Suprapubic skin (tissue), 4 donors: ENCODE data around the gene PTPN22. TPM values are rescaled to one million over a fixed set of nuclear protein-coding genes. Genes with fewer than 3 reads are reported as not detected.

Experiments
- DNase-seq, 2 donors: peaks; one replicate each; pipeline ENCODE4 v3.0.0-alpha.2; 2019; ENCODE audit warnings: low spot score in 2 of 2
- H3K27ac ChIP-seq: fragments of 200-600 bp; sonication (generic); one replicate; pipeline ENCODE4 v1.5.1; 2019
- H3K27me3 ChIP-seq: fragments of 200-600 bp; sonication (generic); one replicate; pipeline ENCODE4 v1.5.1; 2019
- H3K36me3 ChIP-seq: fragments of 200-600 bp; sonication (generic); one replicate; pipeline ENCODE4 v1.5.1; 2019
- H3K4me1 ChIP-seq: fragments of 200-600 bp; sonication (generic); one replicate; pipeline ENCODE4 v1.5.1; 2019
- H3K4me3 ChIP-seq: fragments of 200-600 bp; sonication (generic); one replicate; pipeline ENCODE4 v1.5.1; 2019; ENCODE audit warnings: mild to moderate bottlenecking
- H3K9me3 ChIP-seq: fragments of 200-600 bp; sonication (generic); one replicate; pipeline ENCODE4 v1.5.1; 2019
- EP300 ChIP-seq: sonication (generic); formaldehyde crosslinking; IDR thresholded peaks from one replicate; pipeline ENCODE4 v1.6.1; 2017; ENCODE audit warnings: antibody characterized with exemption
- POLR2A ChIP-seq, 2 donors: fragments of 450-650 bp; IDR thresholded peaks; one replicate each; pipeline ENCODE4 v1.6.1; 2017; ENCODE audit warnings: antibody characterized with exemption in 2 of 2, mild to moderate bottlenecking in 2 of 2, moderate library complexity in 2 of 2
- POLR2AphosphoS5 ChIP-seq, 3 donors: sonication (generic); formaldehyde crosslinking; IDR thresholded peaks; one replicate each; pipeline ENCODE4 v1.6.1; 2017; ENCODE audit warnings: antibody characterized with exemption in 3 of 3
- WGBS: methylation state at CpG from one replicate; pipeline ENCODE4 v1.1.5; 2018; 5-methylcytosine and 5-hydroxymethylcytosine counted together
- total RNA-seq, 4 donors: library from RNA; depleted of rRNA; stranded (reverse); fragments of >200 nt; gene quantifications; one replicate each; pipeline ENCODE4 v1.1.0, GENCODE V29; 2016
- TF ChIP-seq, protein P1 (sequence below), 2 donors: fragments of 200-600 bp in 1 of 2; fragments of 450-650 bp in 1 of 2; sonication (generic) in 1 of 2; IDR thresholded peaks; one replicate each; pipeline ENCODE4 v1.5.1; 2016 to 2019; ENCODE audit warnings: antibody characterized with exemption in 2 of 2, mild to moderate bottlenecking in 1 of 2, moderate library complexity in 1 of 2

The PTPN22 gene
- total RNA-seq: 1 to 10 TPM in 1 of 4 donors, under 1 TPM in 3; 0.34 to 1.7 (median 0.77) TPM

- WGBS: 68% methylated on average over 4 of the region's 4 CpGs
- Histone ChIP-seq H3K27me3 (no peaks in the 10 kb centered on the region), H3K27ac (peak within 1 kb of the TSS; percentile 51), H3K4me1 (peaks cover 12% of the 10 kb centered on the region), H3K9me3 (no peaks in the 10 kb centered on the region), H3K36me3 (no peaks in the 10 kb centered on the region), H3K4me3 (no peak within 1 kb of the TSS)
- DNase-seq: no peak
- TF ChIP-seq, protein P1, sequence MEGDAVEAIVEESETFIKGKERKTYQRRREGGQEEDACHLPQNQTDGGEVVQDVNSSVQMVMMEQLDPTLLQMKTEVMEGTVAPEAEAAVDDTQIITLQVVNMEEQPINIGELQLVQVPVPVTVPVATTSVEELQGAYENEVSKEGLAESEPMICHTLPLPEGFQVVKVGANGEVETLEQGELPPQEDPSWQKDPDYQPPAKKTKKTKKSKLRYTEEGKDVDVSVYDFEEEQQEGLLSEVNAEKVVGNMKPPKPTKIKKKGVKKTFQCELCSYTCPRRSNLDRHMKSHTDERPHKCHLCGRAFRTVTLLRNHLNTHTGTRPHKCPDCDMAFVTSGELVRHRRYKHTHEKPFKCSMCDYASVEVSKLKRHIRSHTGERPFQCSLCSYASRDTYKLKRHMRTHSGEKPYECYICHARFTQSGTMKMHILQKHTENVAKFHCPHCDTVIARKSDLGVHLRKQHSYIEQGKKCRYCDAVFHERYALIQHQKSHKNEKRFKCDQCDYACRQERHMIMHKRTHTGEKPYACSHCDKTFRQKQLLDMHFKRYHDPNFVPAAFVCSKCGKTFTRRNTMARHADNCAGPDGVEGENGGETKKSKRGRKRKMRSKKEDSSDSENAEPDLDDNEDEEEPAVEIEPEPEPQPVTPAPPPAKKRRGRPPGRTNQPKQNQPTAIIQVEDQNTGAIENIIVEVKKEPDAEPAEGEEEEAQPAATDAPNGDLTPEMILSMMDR (IDR thresholded peaks at IDR 0.05): no peak
- no peak for TF ChIP-seq POLR2AphosphoS5 (IDR thresholded peaks at IDR 0.05)
- no peak for TF ChIP-seq EP300
- no peak for TF ChIP-seq POLR2A (IDR thresholded peaks at IDR 0.05)
Measured at GRCh38 chr1:113871597-113872113, at the start of gene PTPN22. Gene PTPN22, minus strand, starts transcription at chr1:113871712.

DNA sequence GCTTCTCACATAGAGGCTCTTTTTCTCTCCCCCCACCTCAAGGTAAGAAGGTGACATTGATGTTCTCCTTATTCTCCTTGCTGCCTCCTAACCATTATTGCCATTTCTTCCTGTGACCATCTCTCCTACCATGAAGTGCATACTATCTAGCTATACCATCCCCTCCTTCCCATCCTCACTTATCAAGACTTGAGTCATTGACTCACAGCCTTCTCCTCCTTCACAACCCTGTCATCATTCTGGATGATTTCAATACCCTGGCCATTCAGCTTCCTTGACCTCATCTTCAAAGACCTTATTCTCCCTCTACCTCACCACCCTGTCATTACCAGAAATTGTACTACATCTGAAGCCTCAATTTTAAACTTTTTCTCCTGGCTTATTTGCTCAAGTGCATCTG, 46.7 kb upstream of the PTPN22 start:
- no peak for DNase-seq
- TF ChIP-seq, protein P1 (IDR thresholded peaks at IDR 0.05): no peak
- no peak for TF ChIP-seq POLR2A (IDR thresholded peaks at IDR 0.05)
- no peak for TF ChIP-seq POLR2AphosphoS5 (IDR thresholded peaks at IDR 0.05)
- no peak for TF ChIP-seq EP300
- Histone ChIP-seq H3K27ac (no peak overlapping the region), H3K9me3 (no peaks in the 10 kb centered on the region), H3K36me3 (no peaks in the 10 kb centered on the region), H3K27me3 (no peaks in the 10 kb centered on the region), H3K4me3 (no peak overlapping the region), H3K4me1 (no peaks in the 10 kb centered on the region)

- Histone ChIP-seq H3K27me3 (no peaks in the 10 kb centered on the region), H3K4me3 (no peak overlapping the region), H3K4me1 (peaks cover 3% of the 10 kb centered on the region), H3K36me3 (peaks cover 3% of the 10 kb centered on the region), H3K27ac (no peak overlapping the region), H3K9me3 (no peaks in the 10 kb centered on the region)
- no peak for DNase-seq
- WGBS: 96% methylated on average over 2 of the region's 2 CpGs
- no peak for TF ChIP-seq EP300
- TF ChIP-seq POLR2A (IDR thresholded peaks at IDR 0.05): no peak
- TF ChIP-seq, protein P1 (IDR thresholded peaks at IDR 0.05): no peak
- no peak for TF ChIP-seq POLR2AphosphoS5 (IDR thresholded peaks at IDR 0.05)
Measured at GRCh38 chr1:113917400-113918082, 46.0 kb upstream of the PTPN22 start.

GRCh38 chr1:113916974-113917373, 45.5 kb upstream of the PTPN22 start:
- Histone ChIP-seq H3K4me1 (peaks cover 3% of the 10 kb centered on the region), H3K27me3 (no peaks in the 10 kb centered on the region), H3K27ac (no peak overlapping the region), H3K9me3 (no peaks in the 10 kb centered on the region), H3K4me3 (no peak overlapping the region), H3K36me3 (peaks cover 3% of the 10 kb centered on the region)
- 95% methylated on average over 5 of the region's 5 CpGs for WGBS
- TF ChIP-seq EP300 (no peak), POLR2AphosphoS5 (IDR thresholded peaks at IDR 0.05) (no peak), POLR2A (IDR thresholded peaks at IDR 0.05) (no peak)
- TF ChIP-seq, protein P1 (IDR thresholded peaks at IDR 0.05): no peak
- DNase-seq: no peak

DNA sequence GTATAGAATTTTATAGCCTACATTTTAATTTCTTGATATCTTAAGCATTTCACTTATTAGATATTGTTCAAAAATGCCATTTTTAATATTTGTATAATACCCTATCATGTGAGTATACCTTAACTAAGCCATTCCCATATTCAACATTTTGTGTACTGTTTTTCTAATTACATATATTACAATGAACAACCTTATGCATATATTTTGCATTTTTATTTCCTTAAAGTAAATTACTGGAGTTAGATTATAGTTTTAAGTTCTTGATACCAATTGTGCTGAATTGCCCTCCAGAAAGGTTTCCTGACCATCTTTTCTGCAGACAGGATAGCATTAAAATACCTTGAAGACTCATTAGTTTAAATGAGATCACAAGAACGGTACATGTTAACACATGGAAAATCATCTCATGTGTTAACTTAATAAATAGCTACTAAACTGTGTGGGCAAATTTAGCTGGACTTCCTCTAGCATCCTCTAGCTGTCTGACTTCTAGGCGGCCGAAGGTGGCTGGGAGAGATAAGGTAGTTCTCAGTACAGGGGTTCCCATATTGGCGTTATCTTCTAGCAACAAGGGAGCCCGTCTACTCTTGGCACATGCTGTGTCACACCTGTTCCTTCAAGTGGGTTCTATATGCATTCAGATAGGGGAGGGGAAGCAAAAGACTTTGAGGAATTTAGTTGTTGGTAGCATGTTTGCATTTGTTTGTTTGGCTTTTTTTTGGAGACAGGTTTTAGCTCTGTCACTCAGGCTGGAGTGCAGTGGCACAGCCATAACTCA, 42.6 kb upstream of the PTPN22 start:
- DNase-seq: no peak
- Histone ChIP-seq H3K27me3 (no peaks in the 10 kb centered on the region), H3K9me3 (no peaks in the 10 kb centered on the region), H3K4me3 (no peak overlapping the region), H3K27ac (no peak overlapping the region), H3K36me3 (peaks cover 25% of the 10 kb centered on the region), H3K4me1 (peaks cover 3% of the 10 kb centered on the region)
- 88% methylated on average over 5 of the region's 5 CpGs for WGBS
- no peak for TF ChIP-seq POLR2AphosphoS5 (IDR thresholded peaks at IDR 0.05)
- TF ChIP-seq POLR2A (IDR thresholded peaks at IDR 0.05): no peak
- no peak for TF ChIP-seq EP300
- TF ChIP-seq, protein P1 (IDR thresholded peaks at IDR 0.05): no peak
